ENCODE measurements around the gene TOR1B. TPM values are rescaled to one million over a fixed set of nuclear protein-coding genes. Genes with fewer than 3 reads are reported as not detected.

The TOR1B gene
- polyA plus RNA-seq, 1 experiment: 31.0 TPM

DNA sequence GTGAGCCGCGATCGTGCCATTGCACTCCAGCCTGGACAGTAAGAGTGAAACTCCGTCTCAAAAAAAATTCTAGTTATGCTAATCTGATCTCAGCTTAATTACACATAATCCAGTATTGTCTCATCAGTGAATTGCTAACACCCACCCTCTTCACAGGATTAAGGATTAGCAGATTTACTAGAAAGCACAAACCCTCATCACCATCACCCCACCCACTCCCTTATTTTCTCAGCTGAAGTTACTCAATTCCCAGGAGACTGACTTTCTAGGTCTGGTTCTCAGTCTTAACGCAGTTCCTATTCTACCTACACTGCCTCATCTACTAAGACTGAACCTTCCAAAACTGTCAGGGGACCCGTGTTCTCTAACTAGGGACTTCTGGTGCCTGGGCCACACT, 9.0 kb downstream of the TOR1B start:
- TF ChIP-seq, protein P1, sequence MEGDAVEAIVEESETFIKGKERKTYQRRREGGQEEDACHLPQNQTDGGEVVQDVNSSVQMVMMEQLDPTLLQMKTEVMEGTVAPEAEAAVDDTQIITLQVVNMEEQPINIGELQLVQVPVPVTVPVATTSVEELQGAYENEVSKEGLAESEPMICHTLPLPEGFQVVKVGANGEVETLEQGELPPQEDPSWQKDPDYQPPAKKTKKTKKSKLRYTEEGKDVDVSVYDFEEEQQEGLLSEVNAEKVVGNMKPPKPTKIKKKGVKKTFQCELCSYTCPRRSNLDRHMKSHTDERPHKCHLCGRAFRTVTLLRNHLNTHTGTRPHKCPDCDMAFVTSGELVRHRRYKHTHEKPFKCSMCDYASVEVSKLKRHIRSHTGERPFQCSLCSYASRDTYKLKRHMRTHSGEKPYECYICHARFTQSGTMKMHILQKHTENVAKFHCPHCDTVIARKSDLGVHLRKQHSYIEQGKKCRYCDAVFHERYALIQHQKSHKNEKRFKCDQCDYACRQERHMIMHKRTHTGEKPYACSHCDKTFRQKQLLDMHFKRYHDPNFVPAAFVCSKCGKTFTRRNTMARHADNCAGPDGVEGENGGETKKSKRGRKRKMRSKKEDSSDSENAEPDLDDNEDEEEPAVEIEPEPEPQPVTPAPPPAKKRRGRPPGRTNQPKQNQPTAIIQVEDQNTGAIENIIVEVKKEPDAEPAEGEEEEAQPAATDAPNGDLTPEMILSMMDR (IDR thresholded peaks at IDR 0.05; ENCODE audit: low read depth, low read length): no peak
- Histone ChIP-seq H3K4me3 (ENCODE audit: low read depth, low read length) (no peak overlapping the region), H3K27ac (ENCODE audit: low read depth, low read length) (no peak overlapping the region), H3K9me3 (ENCODE audit: control insufficient read depth, insufficient read depth, low read length) (no peaks in the 10 kb centered on the region), H3K27me3 (ENCODE audit: control insufficient read depth, insufficient read depth, low read length) (no peaks in the 10 kb centered on the region)
- ChIA-PET CTCF (no interaction called here), POLR2A (no interaction called here)
- no peak for DNase-seq (ENCODE audit: low read depth, low spot score)

DNA sequence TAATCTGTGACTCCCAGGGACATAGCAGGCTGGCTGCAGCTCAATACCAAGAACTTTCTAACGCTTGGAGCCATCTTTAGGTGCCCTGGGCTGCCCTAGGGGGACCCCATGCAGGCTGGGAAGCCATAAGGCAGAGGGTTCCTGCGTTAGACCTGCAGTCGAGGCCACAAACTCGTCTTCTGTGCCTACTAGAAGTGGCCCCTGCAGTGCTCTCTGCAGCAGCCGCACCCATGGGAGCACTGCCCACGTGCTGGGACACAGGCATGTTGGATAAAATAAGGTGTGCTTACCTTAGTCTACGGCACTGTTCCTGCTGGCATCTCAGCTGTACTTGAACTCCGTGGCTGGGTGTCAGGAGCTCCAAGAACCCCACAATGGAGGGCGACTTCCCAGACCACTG, 9.4 kb downstream of the TOR1B start:
- no peak for DNase-seq (ENCODE audit: low read depth, low spot score)
- TF ChIP-seq, protein P1 (IDR thresholded peaks at IDR 0.05; ENCODE audit: low read depth, low read length): no peak
- no peak overlapping the region for H3K27ac ChIP-seq (ENCODE audit: low read depth, low read length)
- ChIA-PET POLR2A (no interaction called here), CTCF (no interaction called here)
- no peaks in the 10 kb centered on the region for H3K27me3 ChIP-seq (ENCODE audit: control insufficient read depth, insufficient read depth, low read length)
- no peak overlapping the region for H3K4me3 ChIP-seq (ENCODE audit: low read depth, low read length)
- H3K9me3 ChIP-seq (ENCODE audit: control insufficient read depth, insufficient read depth, low read length): no peaks in the 10 kb centered on the region

DNA sequence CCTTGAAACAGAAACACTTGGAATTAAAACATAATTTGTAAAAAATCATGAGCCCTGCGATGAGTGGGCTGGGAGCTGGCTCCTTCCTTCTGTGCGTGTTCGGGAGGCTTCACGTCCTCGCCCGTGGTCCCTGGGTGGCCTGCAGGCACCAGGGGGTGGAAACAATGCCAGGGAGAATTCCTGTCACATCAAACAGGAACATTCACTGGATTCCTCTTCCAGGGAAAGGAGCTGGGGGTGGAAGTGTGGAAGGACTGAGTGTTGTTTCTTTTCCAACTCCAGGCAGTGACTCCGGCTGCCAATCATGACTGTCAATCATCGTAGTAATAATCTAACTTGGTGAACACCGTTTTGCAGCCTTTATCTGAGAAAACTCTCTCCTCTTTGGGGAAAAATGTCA, 10.7 kb downstream of the TOR1B start:
- Histone ChIP-seq H3K9me3 (ENCODE audit: control insufficient read depth, insufficient read depth, low read length) (no peaks in the 10 kb centered on the region), H3K4me3 (ENCODE audit: low read depth, low read length) (no peak overlapping the region), H3K27me3 (ENCODE audit: control insufficient read depth, insufficient read depth, low read length) (no peaks in the 10 kb centered on the region), H3K27ac (ENCODE audit: low read depth, low read length) (no peak overlapping the region)
- DNase-seq (ENCODE audit: low read depth, low spot score): no peak
- TF ChIP-seq, protein P1 (IDR thresholded peaks at IDR 0.05; ENCODE audit: low read depth, low read length): no peak
- POLR2A ChIA-PET: interaction anchor here (0.6 to 0.7 kb wide), 2 partner anchors 34 to 662 kb away, joined by 4 to 6 read pairs; no protein-coding TSS in a partner anchor
- CTCF ChIA-PET: interaction anchor here (0.5 kb wide), 1 partner anchor 639 kb away, joined by 4 read pairs; no protein-coding TSS in a partner anchor

DNA sequence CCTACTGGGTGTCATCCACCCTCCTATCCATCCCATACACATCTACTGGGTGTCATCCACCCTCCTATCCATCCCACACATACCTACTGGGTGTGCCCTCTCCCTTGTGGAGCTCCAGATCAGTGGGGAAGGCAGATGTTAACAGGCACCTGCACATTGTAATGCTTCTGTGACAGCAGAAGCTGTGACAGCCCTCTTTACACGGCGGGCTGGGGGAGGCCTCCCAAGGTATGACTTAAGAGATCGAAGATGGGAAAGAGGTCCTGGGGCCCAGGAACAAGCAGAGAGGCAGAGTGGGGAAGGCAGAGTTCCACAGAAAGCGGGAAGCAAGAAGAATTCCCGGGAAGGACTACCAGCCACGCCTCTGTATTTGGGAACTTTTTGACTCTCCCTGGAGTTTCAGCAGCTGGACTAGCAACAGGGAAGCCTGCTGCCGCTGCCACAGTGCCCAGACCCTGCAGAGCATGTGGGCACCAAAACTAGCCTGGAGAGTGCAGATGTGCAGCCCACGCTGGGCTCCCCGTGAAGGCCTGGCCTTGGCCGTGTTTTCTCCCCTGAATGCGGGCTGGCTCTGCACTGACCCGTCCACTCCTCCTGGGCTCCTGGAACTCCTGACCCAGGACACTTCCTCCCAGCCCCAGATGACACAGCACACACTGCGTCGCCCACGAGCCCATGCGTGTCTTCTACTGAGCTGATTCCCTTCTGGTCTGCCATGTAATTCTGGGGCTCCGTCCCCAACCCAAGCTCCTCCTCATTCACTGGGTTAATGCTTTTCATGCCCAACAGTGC, 11.6 kb downstream of the TOR1B start:
- POLR2A ChIA-PET: no interaction called here
- H3K9me3 ChIP-seq (ENCODE audit: control insufficient read depth, insufficient read depth, low read length): no peaks in the 10 kb centered on the region
- CTCF ChIA-PET: no interaction called here

DNA sequence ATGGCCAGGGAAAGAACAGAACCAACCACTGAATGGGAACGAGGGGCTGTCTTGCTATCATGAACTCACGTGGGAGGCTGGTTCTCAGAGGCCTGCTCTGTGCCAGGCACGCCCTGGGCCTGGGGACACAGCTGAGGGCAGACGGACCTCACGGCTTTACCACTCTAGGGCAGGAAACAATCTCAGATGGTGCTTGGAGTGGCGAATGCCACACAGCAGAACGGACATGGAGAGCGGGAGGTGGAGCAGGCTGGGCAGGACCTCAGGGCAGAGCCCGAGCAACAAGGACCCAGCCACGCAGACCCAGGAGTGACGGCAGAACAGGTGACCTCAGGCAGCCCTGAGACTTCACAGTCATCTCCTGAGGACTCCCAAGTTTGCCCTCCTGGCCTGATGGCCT, 12.3 kb downstream of the TOR1B start:
- Histone ChIP-seq H3K9me3 (ENCODE audit: control insufficient read depth, insufficient read depth, low read length) (no peaks in the 10 kb centered on the region), H3K4me3 (ENCODE audit: low read depth, low read length) (no peak overlapping the region), H3K27me3 (ENCODE audit: control insufficient read depth, insufficient read depth, low read length) (no peaks in the 10 kb centered on the region), H3K27ac (ENCODE audit: low read depth, low read length) (no peak overlapping the region)
- ChIA-PET POLR2A (no interaction called here), CTCF (no interaction called here)
- no peak for DNase-seq (ENCODE audit: low read depth, low spot score)
- TF ChIP-seq, protein P1 (IDR thresholded peaks at IDR 0.05; ENCODE audit: low read depth, low read length): no peak

More for the DNA sequence above, 11.6 kb downstream of the TOR1B start:
- TF ChIP-seq, protein P1 (IDR thresholded peaks at IDR 0.05; ENCODE audit: low read depth, low read length): no peak
- no peak for DNase-seq (ENCODE audit: low read depth, low spot score)
- Histone ChIP-seq H3K27ac (ENCODE audit: low read depth, low read length) (no peak overlapping the region), H3K27me3 (ENCODE audit: control insufficient read depth, insufficient read depth, low read length) (no peaks in the 10 kb centered on the region), H3K4me3 (ENCODE audit: low read depth, low read length) (no peak overlapping the region)
